ENCODE data around the gene FBXO31.
A peak's percentile ranks its signal among the peaks of the same experiment; 100 is the strongest.
"Not testable (repeated sequence)": the region's sequence is repeated elsewhere in the genome, so short reads cannot be mapped to it uniquely, and the experiment has no call there.

FBXO31 gene

DNA sequence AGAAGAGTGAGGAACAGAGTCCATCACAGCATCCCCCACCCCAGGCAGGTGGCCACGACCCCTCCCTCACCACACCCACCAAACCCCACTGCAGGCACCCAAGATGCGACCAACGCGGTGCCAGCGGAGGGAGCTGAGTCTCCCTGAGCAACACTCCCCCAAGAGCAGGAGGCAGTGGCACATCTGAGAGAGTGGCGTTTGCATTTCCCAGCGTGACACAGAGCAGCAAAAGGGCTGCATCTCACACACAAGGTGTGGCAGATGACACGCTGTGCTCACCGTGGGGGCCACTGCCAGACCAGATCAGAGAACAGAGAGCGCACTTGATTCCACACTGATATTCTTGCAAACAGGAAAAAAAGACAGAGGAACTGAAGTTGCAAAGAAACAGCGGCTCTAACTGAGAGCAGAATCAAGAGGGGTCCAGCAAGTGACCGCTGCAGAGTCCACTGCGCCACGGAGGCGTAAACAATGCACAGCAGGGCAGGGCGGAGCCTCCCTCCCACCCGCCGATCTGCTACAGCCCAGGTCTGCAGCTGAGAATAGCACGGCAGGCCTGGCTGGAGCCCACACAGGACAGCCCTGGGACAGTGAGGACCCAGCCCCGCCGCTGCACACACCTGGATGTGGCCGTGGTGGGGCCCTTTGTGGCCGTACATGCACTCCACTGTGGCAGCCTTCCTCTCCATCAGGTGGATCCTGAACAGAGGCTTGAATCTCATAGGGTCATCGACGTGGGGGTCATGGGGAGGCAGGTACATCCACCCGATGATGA is 40.4 kb downstream of the FBXO31 start:
- DNase-seq (ENCODE audit: low spot score) (no peak), ATAC-seq (ENCODE audit: low read depth) (no peak)
- no peak overlapping the region for H3K4me3 ChIP-seq (ENCODE audit: severe bottlenecking)
- H3K36me3 ChIP-seq (ENCODE audit: low read depth) = peaks cover 39% of the 10 kb centered on the region
- H3K9me3 ChIP-seq (ENCODE audit: severe bottlenecking) = no peaks in the 10 kb centered on the region
- TF ChIP-seq, protein P1, sequence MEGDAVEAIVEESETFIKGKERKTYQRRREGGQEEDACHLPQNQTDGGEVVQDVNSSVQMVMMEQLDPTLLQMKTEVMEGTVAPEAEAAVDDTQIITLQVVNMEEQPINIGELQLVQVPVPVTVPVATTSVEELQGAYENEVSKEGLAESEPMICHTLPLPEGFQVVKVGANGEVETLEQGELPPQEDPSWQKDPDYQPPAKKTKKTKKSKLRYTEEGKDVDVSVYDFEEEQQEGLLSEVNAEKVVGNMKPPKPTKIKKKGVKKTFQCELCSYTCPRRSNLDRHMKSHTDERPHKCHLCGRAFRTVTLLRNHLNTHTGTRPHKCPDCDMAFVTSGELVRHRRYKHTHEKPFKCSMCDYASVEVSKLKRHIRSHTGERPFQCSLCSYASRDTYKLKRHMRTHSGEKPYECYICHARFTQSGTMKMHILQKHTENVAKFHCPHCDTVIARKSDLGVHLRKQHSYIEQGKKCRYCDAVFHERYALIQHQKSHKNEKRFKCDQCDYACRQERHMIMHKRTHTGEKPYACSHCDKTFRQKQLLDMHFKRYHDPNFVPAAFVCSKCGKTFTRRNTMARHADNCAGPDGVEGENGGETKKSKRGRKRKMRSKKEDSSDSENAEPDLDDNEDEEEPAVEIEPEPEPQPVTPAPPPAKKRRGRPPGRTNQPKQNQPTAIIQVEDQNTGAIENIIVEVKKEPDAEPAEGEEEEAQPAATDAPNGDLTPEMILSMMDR (IDR thresholded peaks at IDR 0.05; ENCODE audit: poor library complexity, severe bottlenecking) = no peak
- H3K27me3 ChIP-seq (ENCODE audit: insufficient read depth, poor library complexity, severe bottlenecking) = no peaks in the 10 kb centered on the region
- H3K27ac ChIP-seq (ENCODE audit: poor library complexity, severe bottlenecking) = no peak overlapping the region
- no peaks in the 10 kb centered on the region for H3K4me1 ChIP-seq (ENCODE audit: insufficient read depth, poor library complexity, severe bottlenecking)

DNA sequence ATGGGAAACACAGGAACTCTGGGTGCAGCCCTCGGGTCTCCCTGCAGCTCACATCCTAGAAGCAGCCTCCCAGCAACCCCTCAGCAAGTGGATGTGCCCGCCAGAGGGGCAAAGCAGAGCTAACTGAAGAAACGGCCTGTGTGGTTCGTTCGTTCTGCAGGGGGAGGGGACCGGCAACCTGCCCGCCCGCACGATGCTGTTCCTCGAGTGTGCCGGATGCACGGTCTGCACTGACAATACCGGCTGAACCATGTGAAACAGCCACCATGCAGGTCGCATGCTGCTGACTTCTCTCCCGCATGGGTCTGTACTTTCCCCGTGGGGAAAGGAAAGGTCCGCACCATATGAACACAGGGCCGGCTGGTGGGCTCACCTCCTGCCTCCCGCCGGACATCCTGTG is 41.1 kb downstream of the FBXO31 start:
- Histone ChIP-seq H3K9me3 (ENCODE audit: severe bottlenecking) (no peaks in the 10 kb centered on the region), H3K4me1 (ENCODE audit: insufficient read depth, poor library complexity, severe bottlenecking) (no peaks in the 10 kb centered on the region), H3K27me3 (ENCODE audit: insufficient read depth, poor library complexity, severe bottlenecking) (no peaks in the 10 kb centered on the region), H3K36me3 (ENCODE audit: low read depth) (peaks cover 39% of the 10 kb centered on the region), H3K27ac (ENCODE audit: poor library complexity, severe bottlenecking) (no peak overlapping the region), H3K4me3 (ENCODE audit: severe bottlenecking) (no peak overlapping the region)
- TF ChIP-seq, protein P1 (IDR thresholded peaks at IDR 0.05; ENCODE audit: poor library complexity, severe bottlenecking) = no peak
- no peak for ATAC-seq (ENCODE audit: low read depth)
- DNase-seq (ENCODE audit: low spot score) = peak; percentile 37

DNA sequence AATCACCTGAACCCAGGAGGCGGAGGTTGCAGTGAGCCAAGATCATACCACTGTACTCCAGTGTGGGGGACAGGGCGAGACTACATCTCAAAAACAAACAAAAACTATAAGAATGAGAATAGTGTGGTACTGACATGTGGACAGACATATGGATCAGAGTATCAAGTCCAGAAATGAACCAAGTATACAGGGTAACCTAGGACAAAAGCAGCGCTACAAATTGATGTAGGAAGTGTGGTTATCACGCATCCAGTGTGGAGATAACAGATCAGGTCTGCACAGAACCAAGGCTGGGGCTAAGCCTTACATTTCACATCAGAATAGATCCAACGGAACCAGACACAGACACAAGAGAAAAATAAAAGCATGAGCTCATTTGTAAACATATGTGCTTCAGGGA is 43.4 kb downstream of the FBXO31 start:
- H3K36me3 ChIP-seq (ENCODE audit: low read depth) = peaks cover 36% of the 10 kb centered on the region
- no peak overlapping the region for H3K27ac ChIP-seq (ENCODE audit: poor library complexity, severe bottlenecking)
- no peaks in the 10 kb centered on the region for H3K4me1 ChIP-seq (ENCODE audit: insufficient read depth, poor library complexity, severe bottlenecking)
- no peaks in the 10 kb centered on the region for H3K9me3 ChIP-seq (ENCODE audit: severe bottlenecking)
- TF ChIP-seq, protein P1 (IDR thresholded peaks at IDR 0.05; ENCODE audit: poor library complexity, severe bottlenecking) = no peak
- no peak overlapping the region for H3K4me3 ChIP-seq (ENCODE audit: severe bottlenecking)
- no peaks in the 10 kb centered on the region for H3K27me3 ChIP-seq (ENCODE audit: insufficient read depth, poor library complexity, severe bottlenecking)
- DNase-seq (ENCODE audit: low spot score) (no peak), ATAC-seq (ENCODE audit: low read depth) (no peak)

DNA sequence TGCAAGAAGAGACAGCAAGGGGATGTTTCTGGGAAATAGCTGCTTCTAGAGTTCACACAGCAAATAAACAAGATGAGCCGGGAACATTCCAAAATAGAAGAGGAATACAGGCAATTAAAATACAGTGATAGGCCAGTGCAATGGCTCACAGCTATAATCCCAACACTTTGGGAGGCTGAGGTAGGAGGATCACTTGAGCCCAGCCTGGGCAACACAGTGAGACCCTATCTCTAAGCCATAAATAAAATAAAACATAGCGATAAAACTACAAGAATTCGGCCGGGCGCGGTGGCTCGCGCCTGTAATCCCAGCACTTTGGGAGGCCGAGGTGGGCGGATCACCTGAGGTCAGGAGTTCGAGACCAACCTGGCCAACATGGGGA is 43.9 kb downstream of the FBXO31 start:
- ATAC-seq (ENCODE audit: low read depth); H3K4me1 ChIP-seq (ENCODE audit: insufficient read depth, poor library complexity, severe bottlenecking); DNase-seq (ENCODE audit: low spot score); H3K27ac ChIP-seq (ENCODE audit: poor library complexity, severe bottlenecking); H3K27me3 ChIP-seq (ENCODE audit: insufficient read depth, poor library complexity, severe bottlenecking); H3K4me3 ChIP-seq (ENCODE audit: severe bottlenecking); H3K9me3 ChIP-seq (ENCODE audit: severe bottlenecking): not testable (repeated sequence)
- peaks cover 36% of the 10 kb centered on the region for H3K36me3 ChIP-seq (ENCODE audit: low read depth)

DNA sequence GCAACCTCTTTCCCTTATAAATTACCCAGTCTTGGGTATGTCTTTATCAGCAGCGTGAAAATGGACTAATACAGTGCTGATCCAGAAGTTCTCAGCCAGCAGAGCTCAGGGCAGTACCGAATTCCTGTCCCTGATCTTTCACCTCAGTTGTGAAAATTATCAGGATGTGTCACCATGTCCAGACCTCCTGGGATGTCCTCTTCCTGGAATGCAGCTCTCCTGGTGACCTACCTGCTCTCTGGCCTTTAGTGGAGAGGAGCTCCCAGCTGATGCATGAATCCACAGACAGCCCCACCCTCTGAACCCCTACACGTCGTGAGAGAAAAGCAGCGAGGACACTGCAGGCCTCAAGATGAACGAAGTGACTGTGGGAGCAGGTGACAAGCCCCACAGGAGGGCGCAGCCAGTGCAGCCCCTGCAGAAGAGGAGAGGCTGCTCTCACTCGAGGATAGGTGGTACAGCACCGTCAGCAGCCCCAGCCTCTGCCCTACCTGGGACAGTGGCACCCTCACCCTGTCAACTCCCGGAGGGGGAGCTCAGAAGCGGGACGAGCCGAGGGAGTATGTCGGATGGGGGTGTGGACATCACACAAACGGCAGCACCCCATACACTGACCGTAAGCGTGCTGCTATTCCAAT is 44.4 kb downstream of the FBXO31 start:
- DNase-seq (ENCODE audit: low spot score) (peak; percentile 54), ATAC-seq (ENCODE audit: low read depth) (no peak)
- H3K36me3 ChIP-seq (ENCODE audit: low read depth) = peaks cover 41% of the 10 kb centered on the region
- TF ChIP-seq, protein P1 (IDR thresholded peaks at IDR 0.05; ENCODE audit: poor library complexity, severe bottlenecking) = no peak
- H3K27me3 ChIP-seq (ENCODE audit: insufficient read depth, poor library complexity, severe bottlenecking) = no peaks in the 10 kb centered on the region
- H3K4me1 ChIP-seq (ENCODE audit: insufficient read depth, poor library complexity, severe bottlenecking) = no peaks in the 10 kb centered on the region
- no peak overlapping the region for H3K4me3 ChIP-seq (ENCODE audit: severe bottlenecking)
- H3K27ac ChIP-seq (ENCODE audit: poor library complexity, severe bottlenecking) = no peak overlapping the region
- no peaks in the 10 kb centered on the region for H3K9me3 ChIP-seq (ENCODE audit: severe bottlenecking)
